WTC11 (cell line): ENCODE measurements around the gene SVOP.

Experiments
- CTCF ChIP-seq: fragments of 200-600 bp; IDR thresholded peaks from 2 replicates; pipeline ENCODE4 v1.8.0; 2022; ENCODE audit warnings: antibody characterized with exemption
- HMGXB4 ChIP-seq: sonication (generic); formaldehyde crosslinking; IDR thresholded peaks from 2 replicates; pipeline ENCODE4 v1.8.1; 2023; ENCODE audit warnings: mild to moderate bottlenecking, moderate library complexity, missing genetic modification reagents
- TF ChIP-seq, protein P1 (sequence below): sonication (generic); formaldehyde crosslinking; IDR thresholded peaks from 2 replicates; pipeline ENCODE4 v1.8.1; 2022; ENCODE audit warnings: mild to moderate bottlenecking, moderate library complexity, missing genetic modification reagents
- TF ChIP-seq, protein P2 (sequence below): sonication (generic); formaldehyde crosslinking; IDR thresholded peaks from 2 replicates; pipeline ENCODE4 v1.8.1; 2022; ENCODE audit warnings: low read depth, missing genetic modification reagents, borderline replicate concordance
- TF ChIP-seq, protein P3 (sequence below): sonication (generic); formaldehyde crosslinking; IDR thresholded peaks from 2 replicates; pipeline ENCODE4 v1.8.0; 2022; ENCODE audit warnings: mild to moderate bottlenecking, missing genetic modification reagents

DNA sequence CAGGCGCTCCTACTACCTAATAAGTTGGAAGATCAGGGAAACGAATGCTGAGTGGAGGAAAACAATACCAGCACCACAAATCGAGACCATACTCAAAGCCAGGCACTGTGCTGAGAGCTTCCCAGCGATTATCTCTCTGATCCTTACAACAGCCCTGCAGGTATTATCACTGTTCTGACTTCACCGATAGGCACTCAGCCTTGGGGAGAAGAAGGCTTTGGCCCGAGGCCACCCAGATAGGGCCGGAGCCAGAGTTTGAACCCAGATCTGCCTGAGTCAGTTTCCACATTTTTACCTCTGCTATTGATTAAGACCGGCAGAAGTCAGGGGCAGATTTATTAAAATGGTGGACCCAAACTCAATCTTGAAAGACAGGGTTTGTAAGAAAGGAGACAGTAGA lies 4.9 kb downstream of the SVOP start:
- TF ChIP-seq CTCF (no peak), HMGXB4 (CRISPR knock-in tag) (no peak)
- TF ChIP-seq, protein P1, sequence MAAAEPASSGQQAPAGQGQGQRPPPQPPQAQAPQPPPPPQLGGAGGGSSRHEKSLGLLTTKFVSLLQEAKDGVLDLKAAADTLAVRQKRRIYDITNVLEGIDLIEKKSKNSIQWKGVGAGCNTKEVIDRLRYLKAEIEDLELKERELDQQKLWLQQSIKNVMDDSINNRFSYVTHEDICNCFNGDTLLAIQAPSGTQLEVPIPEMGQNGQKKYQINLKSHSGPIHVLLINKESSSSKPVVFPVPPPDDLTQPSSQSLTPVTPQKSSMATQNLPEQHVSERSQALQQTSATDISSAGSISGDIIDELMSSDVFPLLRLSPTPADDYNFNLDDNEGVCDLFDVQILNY (CRISPR knock-in tag) = no peak
- TF ChIP-seq, protein P2, sequence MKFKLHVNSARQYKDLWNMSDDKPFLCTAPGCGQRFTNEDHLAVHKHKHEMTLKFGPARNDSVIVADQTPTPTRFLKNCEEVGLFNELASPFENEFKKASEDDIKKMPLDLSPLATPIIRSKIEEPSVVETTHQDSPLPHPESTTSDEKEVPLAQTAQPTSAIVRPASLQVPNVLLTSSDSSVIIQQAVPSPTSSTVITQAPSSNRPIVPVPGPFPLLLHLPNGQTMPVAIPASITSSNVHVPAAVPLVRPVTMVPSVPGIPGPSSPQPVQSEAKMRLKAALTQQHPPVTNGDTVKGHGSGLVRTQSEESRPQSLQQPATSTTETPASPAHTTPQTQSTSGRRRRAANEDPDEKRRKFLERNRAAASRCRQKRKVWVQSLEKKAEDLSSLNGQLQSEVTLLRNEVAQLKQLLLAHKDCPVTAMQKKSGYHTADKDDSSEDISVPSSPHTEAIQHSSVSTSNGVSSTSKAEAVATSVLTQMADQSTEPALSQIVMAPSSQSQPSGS (CRISPR knock-in tag) = no peak
- TF ChIP-seq, protein P3, sequence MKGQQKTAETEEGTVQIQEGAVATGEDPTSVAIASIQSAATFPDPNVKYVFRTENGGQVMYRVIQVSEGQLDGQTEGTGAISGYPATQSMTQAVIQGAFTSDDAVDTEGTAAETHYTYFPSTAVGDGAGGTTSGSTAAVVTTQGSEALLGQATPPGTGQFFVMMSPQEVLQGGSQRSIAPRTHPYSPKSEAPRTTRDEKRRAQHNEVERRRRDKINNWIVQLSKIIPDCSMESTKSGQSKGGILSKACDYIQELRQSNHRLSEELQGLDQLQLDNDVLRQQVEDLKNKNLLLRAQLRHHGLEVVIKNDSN = no peak
